ENCODE measurements around the gene FZD7. TPM values are rescaled to one million over a fixed set of nuclear protein-coding genes. Genes with fewer than 3 reads are reported as not detected.

Gene FZD7
- total and polyA plus RNA-seq, 2 of the 8 experiments (the other 6 are each of a cell fraction or from before 2014, with no cell fraction given), result 176 to 246 TPM

- TF ChIP-seq RBBP5 (IDR thresholded peaks at IDR 0.05; ENCODE audit: borderline replicate concordance, low read depth, low read length) (no peak), TAF7 (optimal IDR thresholded peaks at IDR 0.05; ENCODE audit: borderline replicate concordance, low read depth, low read length) (no peak), TEAD4 (IDR thresholded peaks at IDR 0.05; ENCODE audit: low read depth, low read length) (no peak), JUN (IDR thresholded peaks at IDR 0.05; ENCODE audit: low read depth, low read length) (no peak)
Observed at GRCh38 chr2:201986463-201986735, 47.3 kb upstream of the FZD7 start (continued).

Measured in H1 (cell line).